Mesendoderm (in vitro differentiated cells): ENCODE measurements around the gene PTCRA.

Experiments used
- DNase-seq: peaks from one replicate; pipeline ENCODE4 v3.0.0; 2013
- H2AK5ac ChIP-seq: 2 replicates; pipeline ENCODE4 v1.6.1; 2013; ENCODE audit warnings: low read length, inconsistent platforms
- H2BK120ac ChIP-seq: 2 replicates; pipeline ENCODE4 v1.6.1; 2013; ENCODE audit warnings: low read depth, mild to moderate bottlenecking, low read length, moderate library complexity, mixed read lengths
- H2BK15ac ChIP-seq: replicated peaks from 2 replicates; pipeline ENCODE4 v1.6.1; 2013; ENCODE audit warnings: low read depth, mild to moderate bottlenecking, moderate library complexity
- H2BK5ac ChIP-seq: 2 replicates; pipeline ENCODE4 v1.6.1; 2013; ENCODE audit warnings: low read length, inconsistent platforms
- H3K18ac ChIP-seq: 2 replicates; pipeline ENCODE4 v1.6.1; 2013; ENCODE audit warnings: mild to moderate bottlenecking, low read length, mixed read lengths
- H3K23ac ChIP-seq: one replicate; pipeline ENCODE4 v1.6.1; 2013; ENCODE audit warnings: low read length
- H3K27ac ChIP-seq: 2 replicates; pipeline ENCODE4 v1.5.1; 2013; ENCODE audit warnings: low read depth, mild to moderate bottlenecking, inconsistent platforms, low read length, moderate library complexity
- H3K27me3 ChIP-seq: 2 replicates; pipeline ENCODE4 v1.6.1; 2013; ENCODE audit warnings: low read length, control low read depth, mild to moderate bottlenecking, inconsistent platforms; ENCODE audit not compliant: insufficient read depth, poor library complexity
- H3K36me3 ChIP-seq: 2 replicates; pipeline ENCODE4 v1.6.1; 2013; ENCODE audit warnings: low read length, inconsistent platforms; ENCODE audit not compliant: control insufficient read depth, insufficient read depth
- H3K4ac ChIP-seq: one replicate; pipeline ENCODE4 v1.6.1; 2013; ENCODE audit warnings: low read depth, mild to moderate bottlenecking, low read length, moderate library complexity
- H3K4me1 ChIP-seq: 2 replicates; pipeline ENCODE4 v1.6.1; 2013; ENCODE audit warnings: low read depth, low read length, inconsistent platforms; ENCODE audit not compliant: control insufficient read depth
- H3K4me2 ChIP-seq: 2 replicates; pipeline ENCODE4 v1.6.1; 2013; ENCODE audit warnings: low read length
- H3K4me3 ChIP-seq: 2 replicates; pipeline ENCODE4 v1.5.1; 2013; ENCODE audit warnings: mild to moderate bottlenecking, low read length
- H3K56ac ChIP-seq: one replicate; pipeline ENCODE4 v1.6.1; 2013; ENCODE audit warnings: low read length
- H3K79me1 ChIP-seq: 2 replicates; pipeline ENCODE4 v1.6.1; 2013; ENCODE audit warnings: low read length, inconsistent platforms
- H3K79me2 ChIP-seq: 2 replicates; pipeline ENCODE4 v1.6.1; 2013; ENCODE audit warnings: mild to moderate bottlenecking, low read length; ENCODE audit not compliant: control insufficient read depth, insufficient read depth
- H3K9ac ChIP-seq: 2 replicates; pipeline ENCODE4 v1.6.1; 2013; ENCODE audit warnings: low read length, inconsistent platforms
- H4K5ac ChIP-seq: one replicate; pipeline ENCODE4 v1.6.1; 2013; ENCODE audit warnings: low read length
- H4K8ac ChIP-seq: one replicate; pipeline ENCODE4 v1.6.1; 2013; ENCODE audit warnings: low read depth, mild to moderate bottlenecking, control low read depth, low read length, moderate library complexity
- WGBS: extraction: QIAGEN DNeasy Blood & Tissue Kit; methylation state at CpG from one replicate; pipeline ENCODE4 v1.1.7; 2013; ENCODE audit warnings: low lambda C conversion rate, missing lambda C conversion rate; ENCODE audit not compliant: insufficient coverage; ENCODE audit errors: extremely low coverage; 5-methylcytosine and 5-hydroxymethylcytosine counted together

The PTCRA gene

DNA sequence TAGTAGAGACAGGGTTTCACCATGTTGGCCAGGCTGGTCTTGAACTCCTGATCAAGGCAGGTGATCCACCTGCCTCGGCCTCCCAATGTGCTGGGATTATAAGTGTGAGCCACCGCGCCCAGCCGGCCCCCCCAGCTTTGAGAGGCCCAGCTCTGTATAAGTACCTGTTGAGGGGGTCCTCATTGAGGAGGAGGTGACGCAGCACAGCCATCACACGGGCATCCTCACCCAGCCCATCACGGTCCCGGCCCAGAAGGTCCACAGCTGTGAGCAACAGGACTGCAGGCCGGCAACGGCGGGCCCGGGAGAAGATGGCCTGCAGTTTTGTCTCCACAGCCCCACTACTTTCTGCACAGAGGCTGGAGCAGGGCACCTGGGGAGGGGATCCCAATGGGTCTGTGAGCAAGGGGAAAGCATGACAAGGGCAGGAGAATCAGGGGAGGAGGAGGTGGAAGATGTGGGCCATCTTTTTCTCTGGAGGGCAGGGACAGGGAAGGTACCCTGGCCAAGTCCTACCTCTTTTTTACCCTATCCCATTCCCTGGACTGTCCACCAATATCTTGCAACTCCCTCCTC, 52.4 kb downstream of the PTCRA start:
- H2AK5ac ChIP-seq = no peak overlapping the region
- no peak overlapping the region for H3K18ac ChIP-seq
- H4K8ac ChIP-seq = no peak overlapping the region
- no peak overlapping the region for H3K9ac ChIP-seq
- no peaks in the 10 kb centered on the region for H3K27me3 ChIP-seq
- H3K23ac ChIP-seq = no peak overlapping the region
- peaks cover 2% of the 10 kb centered on the region for H3K4me1 ChIP-seq
- H2BK120ac ChIP-seq = no peak overlapping the region
- no peaks in the 10 kb centered on the region for H3K36me3 ChIP-seq
- no peak overlapping the region for H3K4me3 ChIP-seq
- no CpG with 5 or more reads among the region's 12 CpGs for WGBS
- H3K56ac ChIP-seq = no peak overlapping the region
- no peak overlapping the region for H2BK5ac ChIP-seq
- no peak overlapping the region for H3K4ac ChIP-seq
- H3K79me1 ChIP-seq = no peaks in the 10 kb centered on the region
- H3K27ac ChIP-seq = no peak overlapping the region
- DNase-seq = no peak
- H2BK15ac ChIP-seq = no peak overlapping the region
- H4K5ac ChIP-seq = no peak overlapping the region
- H3K79me2 ChIP-seq = no peaks in the 10 kb centered on the region
- no peak overlapping the region for H3K4me2 ChIP-seq

GRCh38 chr6:42968783-42969182, 52.9 kb downstream of the PTCRA start:
- H3K4me1 ChIP-seq = peaks cover 2% of the 10 kb centered on the region
- no peaks in the 10 kb centered on the region for H3K79me1 ChIP-seq
- no peak overlapping the region for H2AK5ac ChIP-seq
- H3K27me3 ChIP-seq = no peaks in the 10 kb centered on the region
- no peak overlapping the region for H4K5ac ChIP-seq
- no peak overlapping the region for H4K8ac ChIP-seq
- no peaks in the 10 kb centered on the region for H3K36me3 ChIP-seq
- H2BK120ac ChIP-seq = no peak overlapping the region
- H3K56ac ChIP-seq = no peak overlapping the region
- no peak for DNase-seq
- no peak overlapping the region for H3K9ac ChIP-seq
- no peak overlapping the region for H3K4me2 ChIP-seq
- H3K23ac ChIP-seq = no peak overlapping the region
- H2BK15ac ChIP-seq = no peak overlapping the region
- no peak overlapping the region for H3K4ac ChIP-seq
- H2BK5ac ChIP-seq = no peak overlapping the region
- H3K4me3 ChIP-seq = no peak overlapping the region
- H3K27ac ChIP-seq = no peak overlapping the region
- no peaks in the 10 kb centered on the region for H3K79me2 ChIP-seq
- no CpG with 5 or more reads among the region's 4 CpGs for WGBS
- no peak overlapping the region for H3K18ac ChIP-seq

- Histone ChIP-seq H4K8ac (no peak overlapping the region), H4K5ac (no peak overlapping the region), H2BK120ac (no peak overlapping the region), H3K79me2 (no peaks in the 10 kb centered on the region), H2BK5ac (no peak overlapping the region), H3K23ac (no peak overlapping the region), H3K4me3 (no peak overlapping the region), H3K4ac (no peak overlapping the region), H3K27me3 (no peaks in the 10 kb centered on the region), H3K18ac (no peak overlapping the region), H3K27ac (no peak overlapping the region), H3K36me3 (no peaks in the 10 kb centered on the region), H2AK5ac (no peak overlapping the region), H3K9ac (no peak overlapping the region), H2BK15ac (no peak overlapping the region), H3K4me1 (peaks cover 2% of the 10 kb centered on the region), H3K79me1 (no peaks in the 10 kb centered on the region), H3K4me2 (no peak overlapping the region), H3K56ac (no peak overlapping the region)
- WGBS = no CpG with 5 or more reads among the region's 2 CpGs
- peak; percentile 48 for DNase-seq
These were observed 53.6 kb downstream of the PTCRA start for GRCh38 chr6:42969431-42969830.

- Histone ChIP-seq H3K18ac (no peak overlapping the region), H2BK15ac (no peak overlapping the region), H3K36me3 (no peaks in the 10 kb centered on the region), H3K56ac (no peak overlapping the region), H3K4me3 (no peak overlapping the region), H3K4me1 (peaks cover 2% of the 10 kb centered on the region), H2AK5ac (no peak overlapping the region), H4K8ac (no peak overlapping the region), H3K23ac (no peak overlapping the region), H3K9ac (no peak overlapping the region), H3K79me1 (no peaks in the 10 kb centered on the region), H3K4ac (no peak overlapping the region), H4K5ac (no peak overlapping the region), H3K27me3 (no peaks in the 10 kb centered on the region), H3K4me2 (no peak overlapping the region), H3K79me2 (no peaks in the 10 kb centered on the region), H2BK5ac (no peak overlapping the region), H2BK120ac (no peak overlapping the region), H3K27ac (no peak overlapping the region)
- WGBS = no CpG with 5 or more reads among the region's 4 CpGs
- no peak for DNase-seq
These were observed 54.1 kb downstream of the PTCRA start for GRCh38 chr6:42969934-42970333.

DNA sequence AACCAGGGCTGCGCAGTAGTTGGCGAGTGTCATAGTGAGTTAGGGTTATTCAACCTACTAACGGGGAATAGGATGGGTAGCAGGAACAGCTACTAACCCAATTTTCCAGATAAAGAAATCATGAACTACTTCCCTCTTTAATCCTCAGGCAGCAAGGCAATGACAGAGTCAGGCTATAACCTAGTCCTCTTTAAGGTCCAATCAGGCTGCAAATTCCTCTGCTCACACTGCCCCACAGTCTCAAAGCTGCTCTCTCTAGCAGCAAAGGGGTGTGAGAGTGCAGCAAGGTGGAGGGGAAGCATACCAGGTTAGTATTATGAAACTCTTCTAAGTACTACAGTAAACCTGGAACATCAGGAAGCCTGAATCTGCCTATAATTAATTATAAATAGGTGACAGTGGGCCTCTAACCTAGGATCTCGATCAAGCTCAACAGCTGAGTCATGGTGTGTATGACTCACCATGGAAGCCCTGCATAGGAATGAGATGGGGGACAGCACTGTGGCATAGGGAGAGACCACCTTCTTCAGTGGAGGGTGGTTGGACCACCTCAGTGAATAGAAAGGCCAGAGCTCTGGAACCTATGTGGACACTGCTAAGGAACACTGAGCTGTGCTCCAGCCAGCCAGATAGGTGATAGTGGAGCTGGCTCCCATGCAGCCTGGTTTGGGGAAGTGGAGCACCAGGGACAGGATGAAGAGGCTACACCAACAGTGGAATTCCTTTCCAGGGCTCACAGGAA, 55.2 kb downstream of the PTCRA start:
- no CpG with 5 or more reads among the region's 4 CpGs for WGBS
- Histone ChIP-seq H2BK5ac (no peak overlapping the region), H3K27ac (no peak overlapping the region), H3K4ac (no peak overlapping the region), H4K5ac (no peak overlapping the region), H3K9ac (no peak overlapping the region), H3K56ac (peak overlapping the region; percentile 9), H3K4me1 (peaks cover 2% of the 10 kb centered on the region), H2BK15ac (no peak overlapping the region), H3K36me3 (no peaks in the 10 kb centered on the region), H3K18ac (no peak overlapping the region), H3K4me2 (no peak overlapping the region), H3K79me1 (no peaks in the 10 kb centered on the region), H4K8ac (no peak overlapping the region), H3K23ac (no peak overlapping the region), H2AK5ac (no peak overlapping the region), H3K79me2 (no peaks in the 10 kb centered on the region), H2BK120ac (no peak overlapping the region), H3K4me3 (no peak overlapping the region), H3K27me3 (no peaks in the 10 kb centered on the region)
- DNase-seq = peak; percentile 81
